Uterus (tissue), 2 donors: ENCODE data around the gene IFI35.

Source experiments
- POLR2A ChIP-seq, 2 donors: fragments of 450-650 bp; IDR thresholded peaks; one replicate each; pipeline ENCODE4 v1.6.1; 2016; ENCODE audit warnings: antibody characterized with exemption in 2 of 2, mild to moderate bottlenecking in 1 of 2, moderate library complexity in 1 of 2
- TF ChIP-seq, protein P1 (sequence below), 4 experiments: fragments of 200-600 bp in 2 of 4; fragments of 450-650 bp in 2 of 4; sonication (generic) in 2 of 4; IDR thresholded peaks; one replicate each; pipeline ENCODE4 v1.5.1; 2016 to 2019; ENCODE audit warnings: antibody characterized with exemption in 4 of 4, mild to moderate bottlenecking in 2 of 4, moderate library complexity in 1 of 4

DNA sequence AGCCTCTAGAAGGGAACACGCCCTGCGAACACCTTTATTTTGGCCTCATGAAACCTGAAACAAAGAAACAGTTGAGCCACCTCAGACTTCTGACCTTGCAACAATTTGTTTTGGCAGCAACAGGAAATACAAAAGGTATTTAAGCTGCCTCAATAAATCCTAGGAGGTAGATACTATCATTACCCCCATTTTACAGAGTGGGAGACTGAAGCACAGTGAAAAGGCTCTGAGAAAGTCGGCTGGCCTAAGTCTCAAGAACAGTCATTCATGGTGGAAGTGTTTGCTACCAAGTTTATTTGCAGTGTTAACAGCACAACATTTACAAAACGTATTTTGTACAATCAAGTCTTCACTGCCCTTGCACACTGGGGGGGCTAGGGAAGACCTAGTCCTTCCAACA is 37.4 kb downstream of the IFI35 start:
- TF ChIP-seq, protein P1, sequence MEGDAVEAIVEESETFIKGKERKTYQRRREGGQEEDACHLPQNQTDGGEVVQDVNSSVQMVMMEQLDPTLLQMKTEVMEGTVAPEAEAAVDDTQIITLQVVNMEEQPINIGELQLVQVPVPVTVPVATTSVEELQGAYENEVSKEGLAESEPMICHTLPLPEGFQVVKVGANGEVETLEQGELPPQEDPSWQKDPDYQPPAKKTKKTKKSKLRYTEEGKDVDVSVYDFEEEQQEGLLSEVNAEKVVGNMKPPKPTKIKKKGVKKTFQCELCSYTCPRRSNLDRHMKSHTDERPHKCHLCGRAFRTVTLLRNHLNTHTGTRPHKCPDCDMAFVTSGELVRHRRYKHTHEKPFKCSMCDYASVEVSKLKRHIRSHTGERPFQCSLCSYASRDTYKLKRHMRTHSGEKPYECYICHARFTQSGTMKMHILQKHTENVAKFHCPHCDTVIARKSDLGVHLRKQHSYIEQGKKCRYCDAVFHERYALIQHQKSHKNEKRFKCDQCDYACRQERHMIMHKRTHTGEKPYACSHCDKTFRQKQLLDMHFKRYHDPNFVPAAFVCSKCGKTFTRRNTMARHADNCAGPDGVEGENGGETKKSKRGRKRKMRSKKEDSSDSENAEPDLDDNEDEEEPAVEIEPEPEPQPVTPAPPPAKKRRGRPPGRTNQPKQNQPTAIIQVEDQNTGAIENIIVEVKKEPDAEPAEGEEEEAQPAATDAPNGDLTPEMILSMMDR (IDR thresholded peaks at IDR 0.05) = no peak
- no peak for TF ChIP-seq POLR2A (IDR thresholded peaks at IDR 0.05)
